HL-60 (cell line): Measurements from ENCODE around the gene HYAL3.

Source experiments
- GABPA ChIP-seq: IDR thresholded peaks from 2 replicates; pipeline ENCODE4 v1.6.1; 2012; ENCODE audit warnings: low read depth
- TF ChIP-seq, protein P1 (sequence below): IDR thresholded peaks from 2 replicates; pipeline ENCODE4 v1.6.1; 2012; ENCODE audit warnings: low read depth; ENCODE audit not compliant: insufficient replicate concordance
- TF ChIP-seq, protein P2 (sequence below): IDR thresholded peaks from one replicate; pipeline ENCODE4 v1.5.1; 2011; ENCODE audit warnings: low read length, control low read depth, inconsistent platforms; ENCODE audit not compliant: insufficient read depth

GRCh38 chr3:50296721-50297383, 2.4 kb downstream of the HYAL3 start:
- TF ChIP-seq, protein P1, sequence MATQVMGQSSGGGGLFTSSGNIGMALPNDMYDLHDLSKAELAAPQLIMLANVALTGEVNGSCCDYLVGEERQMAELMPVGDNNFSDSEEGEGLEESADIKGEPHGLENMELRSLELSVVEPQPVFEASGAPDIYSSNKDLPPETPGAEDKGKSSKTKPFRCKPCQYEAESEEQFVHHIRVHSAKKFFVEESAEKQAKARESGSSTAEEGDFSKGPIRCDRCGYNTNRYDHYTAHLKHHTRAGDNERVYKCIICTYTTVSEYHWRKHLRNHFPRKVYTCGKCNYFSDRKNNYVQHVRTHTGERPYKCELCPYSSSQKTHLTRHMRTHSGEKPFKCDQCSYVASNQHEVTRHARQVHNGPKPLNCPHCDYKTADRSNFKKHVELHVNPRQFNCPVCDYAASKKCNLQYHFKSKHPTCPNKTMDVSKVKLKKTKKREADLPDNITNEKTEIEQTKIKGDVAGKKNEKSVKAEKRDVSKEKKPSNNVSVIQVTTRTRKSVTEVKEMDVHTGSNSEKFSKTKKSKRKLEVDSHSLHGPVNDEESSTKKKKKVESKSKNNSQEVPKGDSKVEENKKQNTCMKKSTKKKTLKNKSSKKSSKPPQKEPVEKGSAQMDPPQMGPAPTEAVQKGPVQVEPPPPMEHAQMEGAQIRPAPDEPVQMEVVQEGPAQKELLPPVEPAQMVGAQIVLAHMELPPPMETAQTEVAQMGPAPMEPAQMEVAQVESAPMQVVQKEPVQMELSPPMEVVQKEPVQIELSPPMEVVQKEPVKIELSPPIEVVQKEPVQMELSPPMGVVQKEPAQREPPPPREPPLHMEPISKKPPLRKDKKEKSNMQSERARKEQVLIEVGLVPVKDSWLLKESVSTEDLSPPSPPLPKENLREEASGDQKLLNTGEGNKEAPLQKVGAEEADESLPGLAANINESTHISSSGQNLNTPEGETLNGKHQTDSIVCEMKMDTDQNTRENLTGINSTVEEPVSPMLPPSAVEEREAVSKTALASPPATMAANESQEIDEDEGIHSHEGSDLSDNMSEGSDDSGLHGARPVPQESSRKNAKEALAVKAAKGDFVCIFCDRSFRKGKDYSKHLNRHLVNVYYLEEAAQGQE: no peak
- TF ChIP-seq, protein P2, sequence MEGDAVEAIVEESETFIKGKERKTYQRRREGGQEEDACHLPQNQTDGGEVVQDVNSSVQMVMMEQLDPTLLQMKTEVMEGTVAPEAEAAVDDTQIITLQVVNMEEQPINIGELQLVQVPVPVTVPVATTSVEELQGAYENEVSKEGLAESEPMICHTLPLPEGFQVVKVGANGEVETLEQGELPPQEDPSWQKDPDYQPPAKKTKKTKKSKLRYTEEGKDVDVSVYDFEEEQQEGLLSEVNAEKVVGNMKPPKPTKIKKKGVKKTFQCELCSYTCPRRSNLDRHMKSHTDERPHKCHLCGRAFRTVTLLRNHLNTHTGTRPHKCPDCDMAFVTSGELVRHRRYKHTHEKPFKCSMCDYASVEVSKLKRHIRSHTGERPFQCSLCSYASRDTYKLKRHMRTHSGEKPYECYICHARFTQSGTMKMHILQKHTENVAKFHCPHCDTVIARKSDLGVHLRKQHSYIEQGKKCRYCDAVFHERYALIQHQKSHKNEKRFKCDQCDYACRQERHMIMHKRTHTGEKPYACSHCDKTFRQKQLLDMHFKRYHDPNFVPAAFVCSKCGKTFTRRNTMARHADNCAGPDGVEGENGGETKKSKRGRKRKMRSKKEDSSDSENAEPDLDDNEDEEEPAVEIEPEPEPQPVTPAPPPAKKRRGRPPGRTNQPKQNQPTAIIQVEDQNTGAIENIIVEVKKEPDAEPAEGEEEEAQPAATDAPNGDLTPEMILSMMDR: no peak
- no peak for TF ChIP-seq GABPA
